HEK293 (cell line): ENCODE data around the gene ADRA2C.

Source experiments
- KLF10 ChIP-seq: fragments of 450-650 bp; IDR thresholded peaks from 2 replicates; pipeline ENCODE4 v1.5.1; 2018; ENCODE audit warnings: missing biosample characterization, mild to moderate bottlenecking, missing genetic modification characterization
- ZNF501 ChIP-seq: fragments of 450-650 bp; formaldehyde crosslinking; IDR thresholded peaks from 2 replicates; pipeline ENCODE4 v1.5.1; 2016; ENCODE audit warnings: missing biosample characterization, missing genetic modification characterization

GRCh38 chr4:3742610-3743009 lies 23.6 kb upstream of the ADRA2C start:
- TF ChIP-seq KLF10 (tag by site-specific recombination) = no peak
- TF ChIP-seq ZNF501 (tag by site-specific recombination) = no peak
